GM12891 (cell line): ENCODE measurements around the gene PLPPR1.

Source experiments
- POLR2A ChIP-seq: IDR thresholded peaks from 2 replicates; pipeline ENCODE4 v1.6.1; 2011; ENCODE audit warnings: low read depth, low read length, control low read depth
- TAF1 ChIP-seq: IDR thresholded peaks from 2 replicates; pipeline ENCODE4 v1.6.1; 2011; ENCODE audit warnings: low read depth, low read length, control low read depth

- TF ChIP-seq TAF1 (no peak), POLR2A (no peak)
Observed at GRCh38 chr9:101201630-101202029, 173.1 kb downstream of the PLPPR1 start.
